ENCODE data around the gene DDX56. TPM values are rescaled to one million over a fixed set of nuclear protein-coding genes. Genes with fewer than 3 reads are reported as not detected.
A peak's percentile ranks its signal among the peaks of the same experiment; 100 is the strongest.

The DDX56 gene
- total and polyA plus RNA-seq, 2 of the 13 experiments (the other 11 are each of a cell fraction or from before 2014, with no cell fraction given) = 82.6 to 120 TPM

- TF ChIP-seq HBP1 (CRISPR knock-in tag; IDR thresholded peaks at IDR 0.05; ENCODE audit: low read depth) (0 out of 2 replicates have a peak, but pooled peaks have one; percentile 29), ZNF891 (CRISPR knock-in tag; IDR thresholded peaks at IDR 0.05) (peak; percentile 98), SPEN (CRISPR knock-in tag; IDR thresholded peaks at IDR 0.05; ENCODE audit: low read depth) (peak; percentile 97), HNF1B (CRISPR knock-in tag; IDR thresholded peaks at IDR 0.05) (peak; percentile 81), IKZF5 (CRISPR knock-in tag; IDR thresholded peaks at IDR 0.05) (peak; percentile 87), ZUFSP (CRISPR knock-in tag; IDR thresholded peaks at IDR 0.05; ENCODE audit: borderline replicate concordance) (no peak), ZNF790 (CRISPR knock-in tag; IDR thresholded peaks at IDR 0.05; ENCODE audit: borderline replicate concordance) (peak; percentile 87; the same call in 1 of the 2 replicates), ZNF326 (CRISPR knock-in tag; IDR thresholded peaks at IDR 0.05; ENCODE audit: borderline replicate concordance) (no peak), ZNF468 (CRISPR knock-in tag; IDR thresholded peaks at IDR 0.05) (peak; percentile 54; the same call in 1 of the 2 replicates), HNRNPLL (IDR thresholded peaks at IDR 0.05; ENCODE audit: low read depth, low read length, poor library complexity, severe bottlenecking) (peak; percentile 98), MED13 (CRISPR knock-in tag; IDR thresholded peaks at IDR 0.05) (peak; percentile 90), ZSCAN5A (CRISPR knock-in tag; IDR thresholded peaks at IDR 0.05; ENCODE audit: borderline replicate concordance) (0 out of 2 replicates have a peak, but pooled peaks have one; percentile 25), JUNB (CRISPR knock-in tag; IDR thresholded peaks at IDR 0.05; ENCODE audit: borderline replicate concordance) (no peak), ATM (IDR thresholded peaks at IDR 0.05; ENCODE audit: borderline replicate concordance) (no peak), TCF12 (IDR thresholded peaks at IDR 0.05) (no peak), TCF12 (CRISPR knock-in tag; IDR thresholded peaks at IDR 0.05) (no peak), ZBTB8A (CRISPR knock-in tag; IDR thresholded peaks at IDR 0.05; ENCODE audit: borderline replicate concordance, low read depth) (peak; percentile 61; the same call in 1 of the 2 replicates), ZSCAN31 (CRISPR knock-in tag; IDR thresholded peaks at IDR 0.05; ENCODE audit: low read depth) (peak; percentile 78), ZNF841 (CRISPR knock-in tag; IDR thresholded peaks at IDR 0.05; ENCODE audit: borderline replicate concordance) (no peak), ZNF607 (CRISPR knock-in tag; IDR thresholded peaks at IDR 0.05; ENCODE audit: borderline replicate concordance) (peak; percentile 96), ATF7 (IDR thresholded peaks at IDR 0.05) (no peak), ATF7 (CRISPR knock-in tag; IDR thresholded peaks at IDR 0.05) (0 out of 2 replicates have a peak, but pooled peaks have one; percentile 66)
Measured at GRCh38 chr7:44573464-44574286, at the start of gene DDX56 (continued).

Data from HepG2 (cell line).